Activated CD8-positive, alpha-beta memory T cell treated with anti-CD3 and anti-CD28 coated beads for 48 hours (primary cell): ENCODE measurements around the gene FRAS1.
"Not testable (repeated sequence)": the region's sequence is repeated elsewhere in the genome, so short reads cannot be mapped to it uniquely, and the experiment has no call there.

ENCODE experiments used
- DNase-seq, 3 experiments: peaks; one replicate each; pipeline ENCODE4 v3.0.0-alpha.2; 2020; ENCODE audit warnings: low read depth in 2 of 3, low spot score in 2 of 3

FRAS1 gene

DNA sequence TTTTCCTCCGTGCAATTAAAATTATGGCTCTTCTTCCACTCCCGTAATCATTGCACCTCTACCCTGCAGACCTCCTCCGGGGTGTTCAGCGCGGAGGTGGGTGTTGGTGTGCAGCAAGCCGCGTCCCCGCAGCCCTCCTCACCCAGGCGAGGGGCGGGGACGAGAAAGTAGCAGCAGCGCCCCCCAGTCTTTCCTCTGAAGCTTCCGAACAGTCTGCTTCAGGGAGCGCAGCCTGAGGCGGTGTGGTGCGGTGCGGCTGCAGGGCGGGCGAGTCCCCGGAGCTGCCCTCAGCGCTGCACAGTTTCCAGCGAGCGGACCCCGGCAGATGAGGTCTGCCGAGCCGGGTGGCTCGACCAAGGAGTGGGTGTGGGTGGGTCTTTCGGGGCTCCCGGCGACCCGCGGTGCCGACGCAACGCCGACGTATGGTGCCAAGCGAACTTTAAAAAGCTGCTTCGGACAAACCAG lies at the start of gene FRAS1:
FRAS1 (plus strand) TSS at position 189 of the 465 bp plus-strand sequence. CDS start 687 bp downstream, outside the sequence.
- no peak for DNase-seq

GRCh38 chr4:78011003-78011402 lies 46.1 kb upstream of the FRAS1 start:
- not testable (repeated sequence) for DNase-seq

DNA sequence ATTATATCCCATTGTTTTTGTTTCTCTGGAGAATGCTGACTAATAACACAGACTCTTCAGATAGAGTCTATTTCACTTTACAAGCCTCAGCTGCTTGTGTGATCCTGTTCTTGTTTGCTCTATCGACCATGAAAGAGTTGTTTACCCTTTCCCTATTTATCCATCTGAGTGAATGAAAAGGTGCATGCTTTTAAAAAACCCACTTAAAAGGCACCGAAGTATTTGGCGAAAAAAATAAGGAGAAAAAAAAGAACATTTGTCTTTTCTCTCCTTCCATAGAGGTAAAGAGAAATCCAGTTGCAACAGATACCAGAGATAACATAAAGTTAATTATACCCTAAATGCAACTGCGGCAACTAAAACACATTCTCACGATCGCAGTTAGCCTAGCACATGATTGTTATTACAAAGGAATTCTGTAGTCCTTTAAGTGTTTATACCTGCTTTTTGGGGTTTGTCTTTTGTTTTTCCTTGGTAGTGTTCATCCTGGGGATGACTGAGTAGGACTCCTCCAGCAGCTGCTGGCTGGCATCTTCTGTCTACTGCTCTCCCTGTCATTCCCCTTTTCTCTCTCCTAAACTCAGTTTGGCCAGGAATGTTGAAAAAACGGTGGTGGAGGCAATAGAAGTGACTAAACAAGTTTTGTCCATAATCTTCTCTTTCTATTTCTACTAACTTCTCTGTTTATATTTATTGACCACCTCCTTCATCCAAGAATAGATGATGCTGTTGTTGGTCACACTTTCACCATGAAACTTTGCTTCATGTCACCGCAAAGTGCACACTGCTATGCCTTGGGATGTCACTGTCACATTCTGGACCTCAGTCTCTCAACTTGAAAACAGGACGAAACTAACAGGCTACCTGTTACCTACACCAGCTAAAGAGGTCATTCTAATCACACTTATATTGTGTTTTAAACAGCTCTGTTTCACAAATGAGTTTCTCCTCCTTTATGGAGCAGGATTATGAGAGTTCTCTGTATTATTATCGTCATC lies 41.9 kb upstream of the FRAS1 start:
- no peak for DNase-seq

DNA sequence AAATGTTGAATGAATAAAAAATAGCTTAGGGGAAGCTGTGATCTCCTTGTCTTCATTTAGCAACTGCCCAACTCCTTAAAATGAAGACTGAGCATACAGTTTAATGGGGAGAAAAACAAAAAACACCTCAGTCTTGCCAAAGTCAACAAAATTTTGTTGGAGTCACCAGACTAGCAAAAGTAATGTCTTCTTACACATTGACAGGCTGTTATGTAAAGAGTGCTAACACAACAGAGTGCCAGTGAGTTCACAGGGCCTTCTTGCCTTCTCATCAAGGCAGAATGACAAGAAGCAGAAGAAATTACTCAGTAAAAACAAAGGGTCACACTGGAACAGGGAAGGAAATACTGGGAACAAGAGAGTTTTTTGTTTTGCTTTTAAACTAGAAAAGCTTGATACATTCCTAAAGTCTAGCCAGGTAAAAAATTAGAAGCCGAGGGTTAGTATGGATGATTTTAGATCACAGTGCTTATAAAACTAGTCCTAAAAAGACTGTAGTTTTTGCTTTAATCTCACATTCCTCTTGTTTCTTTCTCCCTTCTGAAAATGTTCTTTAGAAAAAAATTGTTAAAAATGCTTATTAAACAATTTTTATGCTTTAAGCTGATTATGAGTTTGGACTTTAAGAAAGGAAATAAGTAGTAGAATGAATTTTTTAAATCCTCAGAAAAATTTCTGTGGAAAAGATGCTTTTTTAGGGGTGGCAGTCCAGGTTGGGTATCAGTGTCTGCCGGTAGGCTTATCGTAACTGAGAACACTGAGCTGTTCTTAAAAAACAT lies 38.7 kb upstream of the FRAS1 start:
- DNase-seq = no peak

- no peak for DNase-seq
Measured at GRCh38 chr4:78019414-78019813, 37.7 kb upstream of the FRAS1 start.

DNA sequence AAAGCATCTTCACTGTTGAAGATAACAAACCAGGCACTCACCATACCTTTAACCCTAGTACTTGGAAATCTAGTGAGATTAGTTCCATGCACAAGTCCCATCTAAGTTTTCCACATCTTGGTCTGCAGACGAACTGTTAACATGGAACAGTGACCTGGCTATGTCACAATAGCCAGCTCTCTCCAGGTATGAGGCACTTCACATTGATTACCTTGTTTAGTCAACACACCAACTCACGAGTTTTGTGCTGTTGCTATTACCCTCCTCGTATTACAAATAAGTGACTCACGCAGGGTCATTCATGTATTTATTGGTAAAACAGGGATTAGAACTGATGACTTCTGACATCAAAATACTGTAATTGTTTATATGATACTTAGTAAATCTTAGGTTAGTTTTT lies 36.4 kb upstream of the FRAS1 start:
- DNase-seq = no peak

DNA sequence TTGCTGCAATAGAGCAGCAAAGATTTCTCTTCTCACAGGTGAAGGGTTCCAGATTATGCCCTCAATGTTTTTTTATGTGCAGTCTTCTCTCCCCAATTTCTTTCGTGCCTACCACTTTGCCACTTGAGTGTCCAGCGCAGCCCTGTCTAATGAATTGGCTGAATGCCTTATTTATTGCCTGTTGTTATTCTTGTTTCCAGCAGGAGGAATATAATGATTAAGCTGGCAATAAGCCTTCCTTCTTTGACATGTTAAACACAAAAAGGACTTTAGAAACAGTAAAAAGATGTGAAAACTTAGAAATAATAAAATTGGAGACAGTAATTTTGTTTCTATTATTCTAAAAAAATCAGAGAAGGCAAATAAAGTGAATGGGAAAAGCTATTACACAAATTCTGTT lies 34.6 kb upstream of the FRAS1 start:
- DNase-seq = no peak

GRCh38 chr4:78024085-78024484 lies 33.0 kb upstream of the FRAS1 start:
- DNase-seq = no peak

- no peak for DNase-seq
Measured at GRCh38 chr4:78024576-78025091, 32.5 kb upstream of the FRAS1 start.

- no peak for DNase-seq
Measured at GRCh38 chr4:78031417-78031950, 25.6 kb upstream of the FRAS1 start.

- DNase-seq = no peak
Measured at GRCh38 chr4:78032446-78032845, 24.7 kb upstream of the FRAS1 start.

- DNase-seq = no peak
Measured at GRCh38 chr4:78032929-78033328, 24.2 kb upstream of the FRAS1 start.

DNA sequence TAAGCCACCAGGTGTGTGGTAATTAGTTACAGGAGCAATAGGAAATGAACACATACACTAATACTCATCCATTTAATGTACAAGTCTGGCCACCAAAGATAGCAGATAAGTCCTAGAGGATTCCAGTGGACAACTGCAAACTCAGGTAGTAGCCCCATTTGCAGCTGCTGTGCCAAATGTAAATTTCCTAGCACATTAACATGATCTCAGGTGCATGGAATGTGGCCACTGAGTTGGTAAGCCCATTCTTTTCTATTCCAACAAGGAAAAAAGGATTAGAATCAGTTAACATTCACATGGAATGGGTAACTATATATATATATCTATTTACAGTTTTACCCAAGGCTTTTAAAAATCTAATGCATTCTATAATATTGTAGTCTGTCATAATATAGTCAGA lies 23.3 kb upstream of the FRAS1 start:
- DNase-seq = no peak

DNA sequence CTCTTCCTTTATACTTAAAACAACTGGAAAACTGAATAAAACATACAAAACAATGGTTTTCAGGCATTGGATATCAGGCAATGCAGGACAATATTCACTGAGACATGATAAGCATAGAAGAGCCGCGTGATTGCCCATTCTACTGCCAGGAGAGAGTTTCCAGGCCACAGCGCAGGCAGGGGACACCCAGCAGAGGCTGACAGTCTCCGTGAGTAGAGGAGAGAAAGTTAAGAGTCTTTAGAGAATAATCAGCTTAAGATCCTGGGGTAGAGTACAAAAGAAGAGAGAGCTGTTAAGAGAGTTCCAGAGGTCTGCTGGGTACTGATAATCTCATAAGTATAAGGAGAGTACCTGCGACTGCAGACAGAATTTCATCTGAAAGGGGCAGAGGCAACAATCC lies 18.4 kb upstream of the FRAS1 start:
- no peak for DNase-seq

- DNase-seq = no peak
Measured at GRCh38 chr4:78039678-78040077, 17.4 kb upstream of the FRAS1 start.

- DNase-seq = no peak
Measured at GRCh38 chr4:78040431-78040830, 16.7 kb upstream of the FRAS1 start.

- no peak for DNase-seq
Measured at GRCh38 chr4:78047366-78047765, 9.8 kb upstream of the FRAS1 start.

DNA sequence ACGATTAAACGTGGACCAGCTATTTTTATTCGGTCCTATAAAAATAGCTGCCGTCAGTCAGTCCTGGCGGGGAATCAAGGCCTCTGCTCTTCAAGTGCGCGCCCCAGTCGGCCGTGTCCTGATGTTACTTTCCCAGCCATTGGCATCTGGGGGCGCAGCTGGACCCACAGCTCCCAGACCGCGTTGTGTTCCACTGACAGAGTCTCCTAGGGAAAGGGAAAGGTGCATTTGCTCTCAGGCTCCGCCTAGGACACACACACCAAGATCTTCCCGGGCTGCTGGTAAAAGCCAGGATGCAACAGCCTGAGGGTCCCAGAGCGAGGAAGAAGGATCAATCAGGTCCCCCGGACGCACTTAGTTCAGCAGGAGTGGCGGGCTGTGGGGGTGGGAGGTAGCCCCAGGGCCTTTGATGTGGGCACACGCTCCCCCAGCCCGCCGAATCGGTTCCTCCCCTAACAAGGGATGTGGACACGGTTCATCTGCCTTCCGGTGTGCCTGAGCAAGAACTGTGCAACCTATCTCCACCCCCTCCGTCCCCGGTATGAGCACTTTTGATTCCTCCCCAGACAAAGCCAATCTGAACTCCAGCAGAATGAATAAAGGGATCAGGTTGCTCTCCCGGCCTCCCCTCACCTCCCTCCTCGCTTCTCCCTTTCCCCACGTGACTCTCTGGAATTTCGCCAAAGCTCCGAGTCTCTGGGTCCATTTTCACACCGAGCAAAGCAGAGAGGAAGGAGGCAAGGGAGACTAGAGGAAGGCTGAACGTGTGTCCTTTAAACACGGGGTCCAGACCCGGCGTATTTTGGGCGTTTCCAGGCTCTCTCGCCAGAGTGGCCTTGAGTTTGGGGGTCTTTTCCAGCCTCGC lies 626 bp upstream of the FRAS1 start:
- no peak for DNase-seq

- DNase-seq = no peak
Measured at GRCh38 chr4:78057600-78058550, 752 bp downstream of the FRAS1 start.
